HCT116 (cell line): ENCODE data around the gene FBXW10. TPM values are rescaled to one million over a fixed set of nuclear protein-coding genes. Genes with fewer than 3 reads are reported as not detected.
"Not testable (repeated sequence)": the region's sequence is repeated elsewhere in the genome, so short reads cannot be mapped to it uniquely, and the experiment has no call there.

Experiments used
- ATAC-seq: fragments of 200-7000 bp; cut with Tn5 transposase; 2 replicates; pipeline ENCODE4 v1.9.1; 2020; ENCODE audit warnings: mild to moderate bottlenecking, moderate library complexity
- BruUV-seq: library from RNA; stranded (reverse); fragments of 400-500 nt; replicated peaks from 2 replicates; lab custom pipeline; 2021; lab: Mats Ljungman, UMichigan
- CTCF ChIA-PET: fragments of 300-600 bp; sonication (Branson Sonifier 250); formaldehyde crosslinking; loops from one replicate; lab custom pipeline; 2021; ENCODE audit warnings: antibody characterized with exemption; lab: Charles Lee
- POLR2A ChIA-PET: fragments of 300-600, 350-600 bp; sonication (Branson Sonifier 250); formaldehyde crosslinking; loops from one replicate; lab custom pipeline; 2021; ENCODE audit warnings: antibody characterized with exemption; lab: Charles Lee
- RAD21 ChIA-PET, 2 experiments: fragments of 300-600 bp; sonication (Branson Sonifier 250); formaldehyde crosslinking; loops; one replicate each; lab custom pipeline; 2023; ENCODE audit warnings: low total read pairs in 2 of 2; ENCODE audit not compliant: uncharacterized antibody in 2 of 2, unreplicated experiment in 2 of 2, low non-redundant PET in 1 of 2; lab: Charles Lee
- DNase-seq: peaks from one replicate; pipeline ENCODE4 v3.0.0-alpha.2; 2010; ENCODE audit warnings: low read depth, low spot score
- H2AFZ ChIP-seq: fragments of 200-600 bp; shearing (Covaris generic), sonication (generic); 2 replicates; pipeline ENCODE4 v1.6.1; 2017; ENCODE audit warnings: low read depth, mixed run types, mixed read lengths, antibody characterized with exemption, low read length; ENCODE audit not compliant: poor library complexity, severe bottlenecking
- H3K27ac ChIP-seq: 2 replicates; pipeline ENCODE4 v1.5.1; 2012; ENCODE audit warnings: low read depth, low read length
- H3K27me3 ChIP-seq: fragments of 200-600 bp; sonication (generic); 2 replicates; pipeline ENCODE4 v1.6.1; 2016; ENCODE audit warnings: mixed run types, low read length, mixed read lengths; ENCODE audit not compliant: insufficient read depth
- H3K36me3 ChIP-seq, 2 experiments: fragments of 200-500 bp in 1 of 2; fragments of 200-600 bp in 1 of 2; sonication (Bioruptor generic) in 1 of 2; sonication (generic) in 1 of 2; 2 replicates each; pipeline versions ENCODE4 v1.5.1 to v1.6.1; 2014 to 2016; ENCODE audit warnings: low read length in 2 of 2, inconsistent platforms in 1 of 2, mixed read lengths in 1 of 2, mixed run types in 1 of 2; ENCODE audit not compliant: insufficient read depth in 2 of 2, control insufficient read depth in 1 of 2
- H3K4me1 ChIP-seq, 2 experiments: fragments of 200-600 bp in 1 of 2; sonication (generic) in 1 of 2; 2 replicates each; pipeline versions ENCODE4 v1.5.1 to v1.6.1; 2012 to 2017; ENCODE audit warnings: low read length in 2 of 2, inconsistent platforms in 1 of 2, mild to moderate bottlenecking in 1 of 2, mixed read lengths in 1 of 2, mixed run types in 1 of 2, moderate library complexity in 1 of 2; ENCODE audit not compliant: insufficient read depth in 2 of 2, control insufficient read depth in 1 of 2
- H3K4me2 ChIP-seq: fragments of 200-600 bp; sonication (generic); 2 replicates; pipeline ENCODE4 v1.6.1; 2017; ENCODE audit warnings: mixed run types, low read length, mixed read lengths
- H3K4me3 ChIP-seq, 2 experiments: fragments of 200-600 bp in 1 of 2; sonication (generic) in 1 of 2; replicated peaks in 1 of 2; 2 replicates each; pipeline ENCODE4 v1.5.1; 2011 to 2016; ENCODE audit warnings: low read length in 2 of 2, control low read depth in 1 of 2, low read depth in 1 of 2, mild to moderate bottlenecking in 1 of 2, mixed read lengths in 1 of 2, mixed run types in 1 of 2
- H3K79me2 ChIP-seq: fragments of 200-600 bp; sonication (generic); 2 replicates; pipeline ENCODE4 v1.6.1; 2017; ENCODE audit warnings: mild to moderate bottlenecking, mixed run types, low read length, moderate library complexity, mixed read lengths; ENCODE audit not compliant: insufficient read depth
- H3K9ac ChIP-seq: fragments of 200-600 bp; sonication (generic); 2 replicates; pipeline ENCODE4 v1.6.1; 2016; ENCODE audit warnings: low read length, mixed read lengths
- H3K9me2 ChIP-seq: fragments of 200-600 bp; sonication (generic), shearing (Covaris generic); 2 replicates; pipeline ENCODE4 v1.6.1; 2017; ENCODE audit warnings: mixed run types, mild to moderate bottlenecking, moderate library complexity; ENCODE audit not compliant: insufficient read depth
- H3K9me3 ChIP-seq, 2 experiments: fragments of 200-500 bp in 1 of 2; fragments of 200-600 bp in 1 of 2; sonication (Bioruptor generic) in 1 of 2; sonication (generic) in 1 of 2; 2 replicates each; pipeline ENCODE4 v1.6.1; 2014 to 2017; ENCODE audit warnings: low read length in 2 of 2, mixed read lengths in 2 of 2, inconsistent platforms in 1 of 2, low read depth in 1 of 2, mild to moderate bottlenecking in 1 of 2, mixed run types in 1 of 2, moderate library complexity in 1 of 2; ENCODE audit not compliant: control insufficient read depth in 1 of 2, insufficient read depth in 1 of 2
- H4K20me1 ChIP-seq: fragments of 200-600 bp; sonication (generic), shearing (Covaris generic); 2 replicates; pipeline ENCODE4 v1.6.1; 2017; ENCODE audit warnings: mixed run types, mild to moderate bottlenecking, moderate library complexity; ENCODE audit not compliant: insufficient read depth
- intact Hi-C: fragments of 100-400 bp; cut with micrococcal nuclease; formaldehyde crosslinking; loops from 2 replicates; pipeline ENCODE4 v1.10.0; 2022
- total RNA-seq: library from RNA; stranded (reverse); gene quantifications from one replicate; pipeline ENCODE4 v1.2.1, GENCODE V29; 2021; ENCODE audit not compliant: unreplicated experiment

FBXW10 gene
- total RNA-seq, 1 experiment from 2014 or later = not detected

DNA sequence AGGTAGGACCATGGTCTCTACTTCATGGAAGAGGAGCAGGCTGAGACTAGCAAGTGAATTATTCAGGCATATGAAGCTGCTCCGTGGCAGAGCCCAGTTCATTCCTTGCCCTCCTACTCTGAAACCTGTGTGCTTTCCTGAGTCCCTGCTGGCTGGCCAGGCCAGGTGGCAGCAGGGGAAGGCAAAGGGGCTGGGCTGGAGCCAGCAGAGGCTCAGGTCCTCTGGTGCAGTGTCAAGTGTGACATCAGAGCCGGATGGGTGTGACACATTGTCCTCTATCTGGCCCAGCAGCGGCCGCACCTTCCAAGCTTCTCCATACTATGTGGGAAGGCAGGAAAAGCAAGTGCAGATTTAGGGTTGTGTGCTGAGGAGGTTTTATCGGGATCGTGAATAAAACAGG, 2.6 kb upstream of the FBXW10 start:
- H3K4me1 ChIP-seq, H3K27me3 ChIP-seq, H3K9me3 ChIP-seq, intact Hi-C loops, BruUV-seq, CTCF ChIA-PET, H4K20me1 ChIP-seq, H2AFZ ChIP-seq, POLR2A ChIA-PET, H3K36me3 ChIP-seq, H3K79me2 ChIP-seq, H3K4me3 ChIP-seq, H3K9me2 ChIP-seq, H3K4me2 ChIP-seq, H3K27ac ChIP-seq, H3K9ac ChIP-seq, RAD21 ChIA-PET, ATAC-seq, DNase-seq: not testable (repeated sequence)

DNA sequence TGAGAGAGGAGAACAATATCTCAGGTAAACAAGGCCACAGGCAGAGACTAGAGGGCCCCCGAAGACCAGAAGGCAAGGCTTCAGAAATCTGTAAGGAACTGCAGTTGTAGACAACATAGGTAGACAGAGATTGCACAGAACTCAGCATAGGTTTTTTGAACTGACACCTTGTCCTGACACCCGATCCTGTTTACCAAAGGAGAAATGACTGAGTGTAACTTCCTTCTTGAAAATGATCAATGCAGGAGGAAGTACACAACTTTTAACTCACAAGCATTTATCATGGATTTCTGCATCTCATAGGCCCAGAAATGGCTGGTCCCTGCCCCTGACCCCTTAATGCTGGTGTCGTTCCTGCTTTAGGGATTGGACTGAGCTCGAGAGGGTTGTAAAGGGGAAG, 872 bp downstream of the FBXW10 start:
- H3K9me3 ChIP-seq, DNase-seq, H4K20me1 ChIP-seq, H3K27me3 ChIP-seq, H3K27ac ChIP-seq, H3K4me1 ChIP-seq, H3K79me2 ChIP-seq, H3K36me3 ChIP-seq, H3K9ac ChIP-seq, H3K9me2 ChIP-seq, RAD21 ChIA-PET, CTCF ChIA-PET, intact Hi-C loops, H3K4me2 ChIP-seq, H2AFZ ChIP-seq, H3K4me3 ChIP-seq, BruUV-seq, POLR2A ChIA-PET, ATAC-seq: not testable (repeated sequence)

DNA sequence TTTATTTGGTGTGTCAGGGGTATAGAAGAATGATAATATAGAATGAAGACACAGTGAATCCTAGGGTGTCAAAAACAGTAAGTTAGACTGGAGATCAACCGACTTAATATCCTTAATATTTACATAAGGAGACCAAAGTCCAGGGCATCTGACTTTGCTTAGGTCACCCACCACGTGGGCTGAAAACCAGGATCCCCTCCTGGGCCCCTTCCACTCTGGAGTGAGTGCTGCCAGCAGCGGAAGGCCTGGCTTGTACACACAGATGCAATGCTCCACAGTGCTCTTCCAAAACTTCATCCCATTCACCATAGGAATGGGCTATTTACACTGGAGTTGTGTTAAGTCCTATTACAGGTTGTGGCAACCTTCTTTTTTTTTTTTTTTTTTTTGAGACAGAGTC, 2.7 kb downstream of the FBXW10 start:
- POLR2A ChIA-PET, BruUV-seq, H3K27me3 ChIP-seq, H3K4me1 ChIP-seq, H2AFZ ChIP-seq, DNase-seq, H3K9me2 ChIP-seq, H3K4me2 ChIP-seq, intact Hi-C loops, H3K79me2 ChIP-seq, H3K36me3 ChIP-seq, H3K9ac ChIP-seq, H3K4me3 ChIP-seq, RAD21 ChIA-PET, CTCF ChIA-PET, H3K27ac ChIP-seq, H4K20me1 ChIP-seq, ATAC-seq, H3K9me3 ChIP-seq: not testable (repeated sequence)

DNA sequence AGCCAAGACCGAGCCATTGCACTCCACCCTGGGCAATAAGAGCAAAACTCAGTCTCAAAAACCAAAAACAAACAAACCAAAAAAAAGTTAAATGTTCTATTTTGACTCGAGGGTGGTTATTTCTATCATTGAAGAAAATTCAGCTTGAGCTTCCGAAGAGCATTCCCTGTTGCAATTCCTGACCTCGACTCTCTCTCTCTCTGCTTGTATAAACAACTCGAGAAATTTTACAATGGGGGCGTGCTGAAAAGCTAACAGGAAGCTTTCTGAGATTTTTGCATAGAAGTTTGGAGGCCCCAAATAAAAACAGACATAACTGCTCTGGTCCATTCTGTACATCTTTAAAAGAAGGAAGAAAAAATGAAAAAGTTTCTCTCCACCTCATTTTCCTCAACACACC, 3.6 kb downstream of the FBXW10 start:
- intact Hi-C loops, H3K27ac ChIP-seq, H3K9ac ChIP-seq, RAD21 ChIA-PET, POLR2A ChIA-PET, H3K9me3 ChIP-seq, H2AFZ ChIP-seq, CTCF ChIA-PET, H3K79me2 ChIP-seq, H3K4me3 ChIP-seq, H3K4me2 ChIP-seq, H3K9me2 ChIP-seq, H3K4me1 ChIP-seq, BruUV-seq, DNase-seq, H4K20me1 ChIP-seq, H3K36me3 ChIP-seq, H3K27me3 ChIP-seq, ATAC-seq: not testable (repeated sequence)

DNA sequence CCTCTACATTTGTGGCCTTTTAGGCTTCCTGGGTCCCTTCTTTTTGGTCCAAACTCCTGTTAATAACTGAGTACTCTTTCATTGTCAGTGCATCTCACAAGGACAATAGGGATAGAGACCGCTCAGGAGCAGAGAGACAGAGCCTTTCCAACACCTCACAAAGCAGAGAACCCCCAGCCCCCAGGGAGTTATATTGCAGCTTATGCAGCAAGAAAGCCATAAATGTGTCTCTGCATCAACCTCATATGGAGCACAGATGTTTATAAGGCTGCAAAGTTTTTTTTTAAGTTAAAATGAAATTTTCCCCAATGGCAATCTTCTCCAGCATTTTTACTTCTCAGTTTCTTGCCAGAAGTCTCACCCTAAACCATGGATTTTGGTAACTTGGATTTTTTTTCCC, 6.4 kb downstream of the FBXW10 start:
- intact Hi-C loops, H3K4me3 ChIP-seq, H3K4me2 ChIP-seq, CTCF ChIA-PET, H4K20me1 ChIP-seq, H3K27ac ChIP-seq, H3K9ac ChIP-seq, H3K79me2 ChIP-seq, H2AFZ ChIP-seq, ATAC-seq, H3K9me2 ChIP-seq, H3K9me3 ChIP-seq, H3K36me3 ChIP-seq, BruUV-seq, RAD21 ChIA-PET, POLR2A ChIA-PET, H3K27me3 ChIP-seq, H3K4me1 ChIP-seq, DNase-seq: not testable (repeated sequence)
